Thymus (tissue), 11 donors: ENCODE measurements around the gene RALGAPA2. TPM values are rescaled to one million over a fixed set of nuclear protein-coding genes. Genes with fewer than 3 reads are reported as not detected.

Experiments used
- DNase-seq, 9 donors: peaks; one replicate each; pipeline ENCODE4 v3.0.0-alpha.2; 2013; ENCODE audit warnings: low spot score in 9 of 9, low read depth in 6 of 9, missing footprints in 1 of 9
- H3K27ac ChIP-seq, 2 donors: one replicate each; pipeline ENCODE4 v1.5.1; 2013; ENCODE audit warnings: control low read depth in 1 of 2, low read depth in 1 of 2, low read length in 1 of 2, mild to moderate bottlenecking in 1 of 2, moderate library complexity in 1 of 2
- H3K27me3 ChIP-seq, 2 donors: one replicate each; pipeline ENCODE4 v1.5.1; 2013; ENCODE audit warnings: low read length in 1 of 2; ENCODE audit not compliant: control insufficient read depth in 2 of 2, insufficient read depth in 1 of 2
- H3K36me3 ChIP-seq, 2 donors: one replicate each; pipeline ENCODE4 v1.5.1; 2013; ENCODE audit warnings: low read length in 1 of 2, mild to moderate bottlenecking in 1 of 2, moderate library complexity in 1 of 2; ENCODE audit not compliant: control insufficient read depth in 2 of 2, insufficient read depth in 2 of 2
- H3K4me1 ChIP-seq, 2 donors: one replicate each; pipeline ENCODE4 v1.5.1; 2013; ENCODE audit warnings: low read length in 2 of 2; ENCODE audit not compliant: control insufficient read depth in 2 of 2, insufficient read depth in 2 of 2
- H3K4me3 ChIP-seq, 2 donors: one replicate each; pipeline ENCODE4 v1.5.1; 2013; ENCODE audit warnings: low read length in 2 of 2, control low read depth in 1 of 2, mild to moderate bottlenecking in 1 of 2
- H3K9me3 ChIP-seq, 2 donors: one replicate each; pipeline ENCODE4 v1.5.1; 2013; ENCODE audit warnings: low read length in 1 of 2, mild to moderate bottlenecking in 1 of 2; ENCODE audit not compliant: control insufficient read depth in 2 of 2, insufficient read depth in 1 of 2
- WGBS: extraction: QIAGEN DNeasy Blood & Tissue Kit; methylation state at CpG from one replicate; pipeline ENCODE4 v1.1.7; 2013; 5-methylcytosine and 5-hydroxymethylcytosine counted together
- polyA plus RNA-seq: library from polyadenylated mRNA; stranded (reverse); fragments of 200-250 nt; gene quantifications from one replicate; pipeline ENCODE4 v1.2.3, GENCODE V29; 2013
- total RNA-seq: library from RNA; stranded (reverse); fragments of 120-200 nt; gene quantifications from one replicate; pipeline ENCODE4 v1.2.4, GENCODE V29; 2013
- donor health status: healthy.

Gene RALGAPA2
- total and polyA plus RNA-seq, 2 donors = 9.0 to 10.3 TPM

GRCh38 chr20:20391766-20392165 is 320.7 kb downstream of the RALGAPA2 start:
- no peaks in the 10 kb centered on the region for H3K27me3 ChIP-seq
- WGBS = 94% methylated on average over 13 of the region's 13 CpGs
- H3K4me1 ChIP-seq = no peaks in the 10 kb centered on the region
- H3K9me3 ChIP-seq = no peaks in the 10 kb centered on the region
- DNase-seq = no peak
- peaks cover 0 to 4% of the 10 kb centered on the region in 2 donors for H3K36me3 ChIP-seq
- H3K27ac ChIP-seq = no peak overlapping the region
- no peak overlapping the region for H3K4me3 ChIP-seq

- Histone ChIP-seq H3K27ac (no peak overlapping the region), H3K4me1 (no peaks in the 10 kb centered on the region), H3K27me3 (no peaks in the 10 kb centered on the region), H3K4me3 (no peak overlapping the region), H3K36me3 (peaks cover 0 to 4% of the 10 kb centered on the region in 2 donors), H3K9me3 (no peaks in the 10 kb centered on the region)
- DNase-seq = no peak
- WGBS = 92% methylated on average over 4 of the region's 4 CpGs
Measured at GRCh38 chr20:20391115-20391514, 321.3 kb downstream of the RALGAPA2 start.

GRCh38 chr20:20390393-20390792 is 322.1 kb downstream of the RALGAPA2 start:
- 98% methylated on average over 9 of the region's 9 CpGs for WGBS
- no peak overlapping the region for H3K27ac ChIP-seq
- H3K27me3 ChIP-seq = no peaks in the 10 kb centered on the region
- H3K4me1 ChIP-seq = no peaks in the 10 kb centered on the region
- no peak for DNase-seq
- H3K9me3 ChIP-seq = no peaks in the 10 kb centered on the region
- no peak overlapping the region for H3K4me3 ChIP-seq
- peaks cover 0 to 4% of the 10 kb centered on the region in 2 donors for H3K36me3 ChIP-seq

GRCh38 chr20:20386192-20386591 is 326.3 kb downstream of the RALGAPA2 start:
- WGBS = 82% methylated on average over 9 of the region's 9 CpGs
- no peak overlapping the region for H3K27ac ChIP-seq
- peaks cover 0 to 3% of the 10 kb centered on the region in 2 donors for H3K27me3 ChIP-seq
- no peaks in the 10 kb centered on the region for H3K4me1 ChIP-seq
- no peaks in the 10 kb centered on the region for H3K9me3 ChIP-seq
- H3K36me3 ChIP-seq = no peaks in the 10 kb centered on the region
- DNase-seq = no peak
- no peak overlapping the region for H3K4me3 ChIP-seq

GRCh38 chr20:20375862-20376261 is 336.6 kb downstream of the RALGAPA2 start:
- H3K36me3 ChIP-seq = no peaks in the 10 kb centered on the region
- 75% methylated on average over 8 of the region's 8 CpGs for WGBS
- H3K4me1 ChIP-seq = no peaks in the 10 kb centered on the region
- peaks cover 18 to 49% of the 10 kb centered on the region in 2 donors for H3K27me3 ChIP-seq
- H3K4me3 ChIP-seq = no peak overlapping the region
- DNase-seq = no peak
- H3K9me3 ChIP-seq = peaks cover 0 to 8% of the 10 kb centered on the region in 2 donors
- no peak overlapping the region for H3K27ac ChIP-seq

GRCh38 chr20:20373091-20373571 is 339.3 kb downstream of the RALGAPA2 start:
- no peak overlapping the region for H3K27ac ChIP-seq
- H3K4me1 ChIP-seq = peaks cover under 1 to 9% of the 10 kb centered on the region in 2 donors
- H3K36me3 ChIP-seq = no peaks in the 10 kb centered on the region
- DNase-seq = no peak
- H3K9me3 ChIP-seq = no peaks in the 10 kb centered on the region
- no peak overlapping the region for H3K4me3 ChIP-seq
- H3K27me3 ChIP-seq = peaks cover 44 to 74% of the 10 kb centered on the region in 2 donors
- WGBS = 71% methylated on average over 17 of the region's 17 CpGs

- WGBS = 37% methylated on average over 3 of the region's 3 CpGs
- no peak for DNase-seq
- Histone ChIP-seq H3K36me3 (no peaks in the 10 kb centered on the region), H3K4me1 (peaks cover 3 to 15% of the 10 kb centered on the region in 2 donors), H3K4me3 (no peak overlapping the region), H3K27me3 (peaks cover 58 to 89% of the 10 kb centered on the region in 2 donors), H3K27ac (no peak overlapping the region), H3K9me3 (peaks cover 0 to 8% of the 10 kb centered on the region in 2 donors)
Measured at GRCh38 chr20:20371681-20372080, 340.8 kb downstream of the RALGAPA2 start.

- peaks cover 64 to 95% of the 10 kb centered on the region in 2 donors for H3K27me3 ChIP-seq
- DNase-seq = no peak
- no peaks in the 10 kb centered on the region for H3K36me3 ChIP-seq
- no peak overlapping the region for H3K27ac ChIP-seq
- peaks cover 3 to 17% of the 10 kb centered on the region in 2 donors for H3K4me1 ChIP-seq
- H3K9me3 ChIP-seq = peaks cover 0 to 9% of the 10 kb centered on the region in 2 donors
- no peak overlapping the region for H3K4me3 ChIP-seq
- WGBS = 20% methylated on average over 7 of the region's 7 CpGs
Measured at GRCh38 chr20:20371083-20371482, 341.4 kb downstream of the RALGAPA2 start.

- H3K27ac ChIP-seq = no peak overlapping the region
- peak overlapping the region in 1 of 2 donors; percentile 24 for H3K4me3 ChIP-seq
- peaks cover 0 to 9% of the 10 kb centered on the region in 2 donors for H3K9me3 ChIP-seq
- 25% methylated on average over 10 of the region's 10 CpGs for WGBS
- H3K36me3 ChIP-seq = no peaks in the 10 kb centered on the region
- peaks cover 72 to 96% of the 10 kb centered on the region in 2 donors for H3K27me3 ChIP-seq
- peaks cover 3 to 17% of the 10 kb centered on the region in 2 donors for H3K4me1 ChIP-seq
- no peak for DNase-seq
Measured at GRCh38 chr20:20370094-20370575, 342.3 kb downstream of the RALGAPA2 start.
